Stimulated activated CD4-positive, alpha-beta T cell treated with anti-CD3 and anti-CD28 coated beads, Interleukin-15, amount 100 ng/mL, for 1 hour (primary cell): ENCODE measurements around the gene CBLB.

ENCODE experiments used
- DNase-seq, 2 donors: peaks; one replicate each; pipeline ENCODE4 v3.0.0-alpha.2; 2020; ENCODE audit warnings: low read depth in 1 of 2, low spot score in 1 of 2

The CBLB gene

GRCh38 chr3:105847865-105848264 lies 20.9 kb downstream of the CBLB start:
- DNase-seq: no peak

- no peak for DNase-seq
These were observed 21.4 kb downstream of the CBLB start for GRCh38 chr3:105847452-105847851.

DNA sequence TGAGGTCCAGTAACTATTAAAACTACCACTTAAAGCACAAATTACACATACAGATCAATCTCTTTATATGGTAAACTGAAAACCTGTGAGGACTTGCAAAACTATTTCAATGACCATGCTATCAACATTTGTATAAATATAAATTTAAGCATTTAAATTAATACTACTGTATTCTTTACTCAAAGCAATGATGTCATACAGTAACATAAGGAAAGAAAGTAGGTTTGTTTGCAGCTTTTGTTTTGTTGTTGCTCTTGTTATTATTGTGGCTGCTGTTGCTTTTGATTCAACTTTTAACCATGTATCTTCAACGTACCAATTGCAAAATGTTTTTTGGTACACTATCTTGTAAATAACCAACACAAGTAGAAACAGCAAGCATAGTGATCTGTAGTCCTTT lies 22.0 kb downstream of the CBLB start:
- DNase-seq: no peak

DNA sequence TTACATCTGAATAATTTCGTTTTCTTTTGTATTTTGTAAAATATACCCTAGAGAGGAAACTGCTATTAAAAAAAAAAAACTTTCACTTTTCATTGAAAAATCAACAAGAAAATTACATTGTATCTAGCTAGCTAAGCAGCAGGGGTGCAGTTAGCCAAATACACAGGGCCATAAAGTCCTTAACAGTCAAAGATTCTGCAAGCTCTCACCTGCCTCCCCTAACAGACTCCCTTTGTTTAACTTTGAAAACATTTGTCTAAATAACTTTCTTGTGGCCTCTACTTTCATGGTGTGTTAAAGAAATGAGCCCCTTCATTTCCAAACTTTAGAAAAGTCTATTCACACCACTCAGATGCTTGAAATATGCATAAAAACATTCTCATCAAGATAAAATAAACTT lies 23.3 kb downstream of the CBLB start:
- DNase-seq: no peak

GRCh38 chr3:105844704-105845103 lies 24.1 kb downstream of the CBLB start:
- no peak for DNase-seq

DNA sequence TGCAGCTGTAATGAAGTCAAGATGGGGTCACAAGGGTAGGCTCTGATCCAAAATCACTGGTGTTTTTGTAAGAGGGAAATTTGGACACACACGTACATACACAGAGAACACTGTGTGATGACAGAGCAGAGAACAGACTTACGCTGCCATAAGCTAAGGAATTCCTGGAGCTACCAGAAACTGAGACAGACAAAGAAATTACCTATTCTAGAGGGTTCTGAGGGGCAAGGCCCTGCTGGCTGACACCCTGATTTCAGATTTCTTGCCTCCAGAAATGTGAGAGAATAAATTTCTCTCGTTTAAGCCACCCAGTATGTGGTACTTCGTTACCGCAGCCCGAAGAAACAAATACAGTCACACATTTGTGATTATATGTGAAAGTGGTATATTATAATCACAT lies 24.8 kb downstream of the CBLB start:
- DNase-seq: no peak

DNA sequence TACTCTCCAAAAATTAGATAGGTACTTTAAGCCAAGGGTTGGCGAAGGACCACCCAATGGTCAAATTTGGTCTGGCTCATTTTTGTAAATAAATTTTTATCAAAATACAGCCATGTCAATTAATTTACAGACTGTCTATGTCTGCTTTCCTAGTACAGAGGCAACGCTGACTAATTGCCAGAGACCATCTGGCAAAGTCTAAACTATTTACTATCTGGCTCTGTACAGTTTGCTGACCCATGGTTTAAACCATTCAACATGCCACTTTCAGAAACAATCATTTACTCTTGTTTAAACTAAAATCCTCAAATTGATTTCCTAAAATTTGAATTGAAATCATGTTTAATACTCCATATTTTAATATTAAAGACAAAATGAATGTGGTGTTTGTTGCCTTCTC lies 25.9 kb downstream of the CBLB start:
- DNase-seq: no peak

- DNase-seq: no peak
These were observed 26.4 kb downstream of the CBLB start for GRCh38 chr3:105842449-105842848.

GRCh38 chr3:105837947-105838346 lies 30.9 kb downstream of the CBLB start:
- DNase-seq: no peak

DNA sequence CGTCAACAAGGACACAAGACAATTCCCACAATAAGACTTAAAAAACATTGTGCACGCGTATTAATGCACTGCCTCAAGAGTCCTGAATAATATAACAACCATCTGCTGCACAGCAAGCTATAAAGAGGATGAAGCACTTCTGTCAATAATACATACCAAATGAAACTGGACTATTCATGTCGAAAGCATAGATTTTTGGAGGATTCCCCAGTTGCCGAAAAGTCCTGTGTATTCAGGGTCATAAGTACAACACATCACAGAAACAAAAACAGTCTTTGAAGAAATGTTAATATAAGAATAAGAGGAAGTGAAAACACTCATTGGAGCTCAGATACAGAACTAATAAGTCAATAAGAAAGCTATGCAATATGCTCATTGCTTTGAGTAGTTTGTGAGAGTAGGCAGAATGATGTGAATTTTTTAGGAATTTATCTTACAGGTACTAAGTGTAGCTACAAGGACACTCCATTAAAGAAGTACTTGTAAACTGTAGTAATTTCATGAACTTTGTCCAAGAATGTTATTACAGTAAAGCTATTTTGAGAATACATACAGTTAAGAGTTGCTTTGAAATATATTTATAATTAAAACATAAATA lies 31.6 kb downstream of the CBLB start:
- no peak for DNase-seq

- no peak for DNase-seq
These were observed 32.3 kb downstream of the CBLB start for GRCh38 chr3:105836533-105836932.

DNA sequence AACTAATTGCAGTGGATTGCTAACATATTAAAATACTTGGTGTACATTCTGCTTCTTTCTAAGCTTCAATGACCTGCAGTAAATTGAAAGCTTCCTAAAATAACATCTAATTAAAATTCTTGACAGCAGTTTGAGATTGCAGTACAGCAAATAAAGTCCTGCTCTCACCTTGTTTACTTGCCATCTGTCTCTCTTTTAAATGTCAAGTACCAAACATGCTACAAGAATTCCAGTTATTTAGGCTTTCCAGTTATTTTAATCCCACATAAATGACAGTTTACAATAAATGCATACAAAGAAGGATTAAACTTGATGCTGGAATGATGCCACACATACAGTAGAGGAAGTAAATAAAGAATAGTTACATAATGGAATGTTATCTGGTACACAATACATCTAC lies 33.2 kb downstream of the CBLB start:
- DNase-seq: no peak

- DNase-seq: no peak
These were observed 34.0 kb downstream of the CBLB start for GRCh38 chr3:105834768-105835167.

- no peak for DNase-seq
These were observed 36.2 kb downstream of the CBLB start for GRCh38 chr3:105832644-105833043.

- DNase-seq: no peak
These were observed 38.0 kb downstream of the CBLB start for GRCh38 chr3:105830836-105831235.

DNA sequence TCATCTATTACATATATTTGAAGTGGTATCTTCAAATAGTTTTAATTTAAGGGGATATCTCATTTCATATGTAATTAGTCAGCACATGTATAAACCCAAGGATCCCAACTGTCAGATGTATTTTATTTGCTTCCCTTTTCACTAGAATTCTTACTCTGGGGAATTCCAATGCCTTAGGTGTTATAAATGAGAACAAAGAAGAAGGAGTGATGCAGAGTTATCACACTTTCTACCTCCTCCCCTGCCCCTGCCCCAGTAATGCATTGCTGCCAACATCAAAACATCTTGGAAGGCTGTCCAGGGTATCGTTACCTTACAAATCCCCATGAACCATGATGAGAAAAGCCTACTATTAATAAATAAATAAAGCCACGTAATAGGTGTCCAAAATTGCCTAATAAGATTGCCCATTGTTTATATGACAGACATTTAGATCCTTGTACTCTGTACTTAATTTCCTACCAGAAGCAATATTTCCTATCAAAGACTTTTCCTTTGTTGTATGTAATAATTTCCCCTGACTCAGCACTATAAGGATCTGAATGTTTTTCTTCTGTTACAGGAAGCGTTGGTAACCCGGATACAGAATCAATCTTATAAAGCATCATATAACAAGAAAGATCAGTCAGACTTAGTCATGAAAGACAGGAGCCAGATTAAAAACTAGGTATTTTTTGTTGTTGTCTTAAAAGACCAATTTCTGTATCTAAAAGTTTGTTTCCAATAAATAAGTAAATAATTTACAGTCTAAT lies 38.8 kb downstream of the CBLB start:
- DNase-seq: no peak

- DNase-seq: no peak
These were observed 39.6 kb downstream of the CBLB start for GRCh38 chr3:105829229-105829628.

DNA sequence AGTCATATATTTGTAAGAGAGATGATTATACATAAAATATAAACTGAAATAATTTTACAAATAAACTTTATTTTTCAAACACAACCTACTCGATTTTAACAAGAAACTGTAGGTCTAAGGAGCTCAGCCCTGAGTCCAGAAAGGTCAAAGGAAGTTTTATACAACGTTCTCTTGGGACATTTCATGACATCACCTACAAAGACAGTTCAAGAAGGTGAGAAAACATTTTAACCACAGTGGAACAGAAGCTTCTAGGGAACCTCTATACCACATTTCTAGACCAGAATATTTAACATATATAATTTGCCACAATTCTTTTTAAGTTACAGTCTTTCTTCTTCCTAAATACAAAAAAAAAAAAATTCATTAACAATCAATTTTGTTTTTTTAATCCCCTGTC lies 40.1 kb downstream of the CBLB start:
- no peak for DNase-seq

- DNase-seq: no peak
These were observed 40.9 kb downstream of the CBLB start for GRCh38 chr3:105827959-105828358.

DNA sequence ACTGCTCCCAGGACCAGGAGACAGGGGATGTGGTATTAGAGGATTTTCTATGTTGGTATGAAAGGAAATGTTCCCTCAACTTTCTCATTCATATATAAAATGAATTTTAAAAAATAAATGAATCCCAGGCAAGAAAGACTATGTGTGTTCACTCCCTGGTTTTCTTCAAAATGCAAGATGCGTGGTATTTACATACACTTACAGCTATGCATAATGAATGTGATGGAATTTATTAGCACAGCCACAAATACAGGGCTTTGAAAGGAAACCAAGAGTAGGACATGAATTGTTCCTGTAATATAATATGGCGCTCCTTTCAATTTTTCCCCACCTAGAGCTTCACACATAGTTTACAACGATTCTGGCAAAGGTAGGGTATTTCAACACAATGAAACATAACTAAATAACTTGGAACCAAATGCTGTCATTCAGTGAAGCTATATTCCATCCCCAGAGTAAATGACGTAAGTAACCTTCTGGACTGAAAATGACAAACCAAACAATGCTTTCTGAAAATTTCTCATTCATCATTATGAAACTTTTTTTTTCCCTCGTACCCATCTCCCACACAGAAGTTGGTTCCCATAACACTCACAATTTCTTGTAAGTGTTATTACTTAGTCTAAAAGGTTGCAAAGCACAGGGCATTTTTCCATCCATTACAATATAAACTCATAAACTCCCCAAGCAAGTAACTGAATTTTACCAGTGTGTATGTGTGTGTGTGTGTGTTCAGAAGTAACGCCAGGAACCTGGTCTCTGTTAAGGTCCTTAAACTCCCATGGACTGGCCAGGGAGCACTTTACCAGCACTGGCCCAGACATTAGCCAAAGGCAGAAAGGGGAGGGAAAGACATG lies 41.8 kb downstream of the CBLB start:
- no peak for DNase-seq

GRCh38 chr3:105824129-105824528 lies 44.7 kb downstream of the CBLB start:
- no peak for DNase-seq
